Fibroblast of lung (primary cell): Measurements from ENCODE around the gene PNMA5.
"Not testable (repeated sequence)": the region's sequence is repeated elsewhere in the genome, so short reads cannot be mapped to it uniquely, and the experiment has no call there.

ENCODE experiments used
- CTCF ChIP-seq, 2 donors: IDR thresholded peaks in 1 of 2; conservative IDR thresholded peaks in 1 of 2; 1 replicate in 1 of 2; 2 replicates in 1 of 2; pipeline ENCODE4 v1.5.1; 2011 to 2012; ENCODE audit warnings: low read length in 2 of 2, control low read depth in 1 of 2, inconsistent platforms in 1 of 2, low read depth in 1 of 2, mild to moderate bottlenecking in 1 of 2
- EZH2 ChIP-seq: IDR thresholded peaks from 2 replicates; pipeline ENCODE4 v1.5.1; 2012; ENCODE audit warnings: low read length, control low read depth, mild to moderate bottlenecking; ENCODE audit errors: missing control alignments

GRCh38 chrX:153017174-153017573, 23.3 kb upstream of the PNMA5 start:
- TF ChIP-seq CTCF (conservative IDR thresholded peaks at IDR 0.05 in 1 of 2, IDR thresholded peaks at IDR 0.05 in 1 of 2; ENCODE audit: low read depth in 1 of 2, low read length in 2 of 2); EZH2: not testable (repeated sequence)
